ACC112 (cell line): ENCODE data around the gene COL23A1.

Source experiments
- H2AFZ ChIP-seq: fragments of 200-600 bp; sonication (generic); one replicate; pipeline ENCODE4 v1.6.0; 2017; ENCODE audit warnings: antibody characterized with exemption, low read length; ENCODE audit not compliant: unreplicated experiment
- H3K27ac ChIP-seq: fragments of 200-600 bp; sonication (generic); 2 replicates; pipeline ENCODE4 v1.5.1; 2014; ENCODE audit warnings: low read depth, mild to moderate bottlenecking, antibody characterized with exemption, low read length, moderate library complexity
- H3K27me3 ChIP-seq: fragments of 200-600 bp; sonication (generic); 2 replicates; pipeline ENCODE4 v1.6.1; 2014; ENCODE audit warnings: mild to moderate bottlenecking, antibody characterized with exemption, low read length, moderate library complexity, mixed read lengths; ENCODE audit not compliant: insufficient read depth
- H3K36me3 ChIP-seq: fragments of 200-600 bp; sonication (generic); 2 replicates; pipeline ENCODE4 v1.6.1; 2016; ENCODE audit warnings: mild to moderate bottlenecking, antibody characterized with exemption, low read length, moderate library complexity, mixed read lengths; ENCODE audit not compliant: insufficient read depth
- H3K4me1 ChIP-seq: fragments of 200-600 bp; sonication (generic); one replicate; pipeline ENCODE4 v1.6.1; 2016; ENCODE audit warnings: low read length, mixed read lengths; ENCODE audit not compliant: insufficient read depth, unreplicated experiment, control insufficient read depth
- H3K4me3 ChIP-seq: fragments of 200-600 bp; sonication (generic); 2 replicates; pipeline ENCODE4 v1.5.1; 2014; ENCODE audit warnings: mild to moderate bottlenecking, low read depth, low read length
- H3K79me2 ChIP-seq: fragments of 200-600 bp; sonication (generic); one replicate; pipeline ENCODE4 v1.6.0; 2016; ENCODE audit warnings: low read length; ENCODE audit not compliant: control insufficient read depth, unreplicated experiment, insufficient read depth

COL23A1 gene

DNA sequence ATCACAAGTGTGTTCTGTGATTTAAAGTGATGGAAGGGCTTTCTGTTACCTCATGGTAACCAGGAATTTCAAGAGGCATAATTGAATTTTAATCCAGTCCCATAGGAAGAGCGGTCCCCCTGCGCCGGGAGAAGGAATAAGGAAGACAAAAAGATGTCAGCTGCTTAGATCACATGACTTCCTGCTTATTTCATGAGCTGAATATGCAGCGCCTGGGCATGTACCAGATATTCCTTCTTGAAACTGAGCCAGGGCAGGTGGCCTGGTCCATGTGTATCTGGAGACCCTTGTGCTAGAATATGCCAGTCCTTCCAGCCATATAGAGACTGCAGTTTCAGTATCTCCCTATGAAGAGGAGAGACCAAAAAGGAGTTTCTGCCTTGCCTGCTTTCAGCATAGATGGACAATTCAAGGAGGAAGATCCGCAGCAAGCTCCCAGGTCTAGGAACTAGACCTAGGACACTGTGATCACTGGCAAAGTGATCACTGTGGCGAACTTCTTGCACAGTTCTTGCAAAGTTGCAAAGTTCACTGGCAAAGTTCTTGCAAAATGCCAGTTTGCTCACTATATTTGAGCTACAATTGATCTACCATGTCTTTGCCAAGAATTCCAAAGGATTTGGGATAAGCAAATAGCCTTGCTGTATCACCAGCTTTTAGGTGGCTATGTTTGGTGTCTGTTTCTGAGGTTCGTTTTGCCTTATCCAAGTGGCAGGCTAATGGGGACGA is 254.7 kb downstream of the COL23A1 start:
- Histone ChIP-seq H3K4me3 (no peak overlapping the region), H3K27me3 (peaks cover 30% of the 10 kb centered on the region), H2AFZ (no peak overlapping the region), H3K36me3 (no peaks in the 10 kb centered on the region), H3K79me2 (no peaks in the 10 kb centered on the region), H3K4me1 (no peaks in the 10 kb centered on the region), H3K27ac (no peak overlapping the region)

DNA sequence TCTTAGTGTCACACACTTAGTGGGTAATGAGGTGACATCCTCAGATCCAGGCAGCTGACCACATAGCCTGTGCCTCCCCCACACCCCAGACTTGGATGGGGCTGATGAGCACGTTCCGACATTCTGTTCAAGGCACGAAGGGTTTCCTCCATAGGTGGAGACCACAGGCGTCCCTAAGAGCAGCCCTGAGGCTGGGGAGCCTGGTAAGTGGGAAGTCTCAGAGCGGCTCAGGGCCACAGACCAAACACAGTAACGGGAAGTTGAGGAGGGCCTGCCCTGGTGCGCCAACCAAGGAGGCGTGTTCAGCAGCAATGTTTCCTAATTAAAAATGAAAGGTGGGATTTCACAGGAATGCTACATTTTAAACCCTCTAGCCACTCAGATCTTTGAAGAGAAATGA is 255.3 kb downstream of the COL23A1 start:
- no peaks in the 10 kb centered on the region for H3K79me2 ChIP-seq
- H2AFZ ChIP-seq, result no peak overlapping the region
- H3K36me3 ChIP-seq, result no peaks in the 10 kb centered on the region
- peaks cover 29% of the 10 kb centered on the region for H3K27me3 ChIP-seq
- no peak overlapping the region for H3K4me3 ChIP-seq
- H3K27ac ChIP-seq, result no peak overlapping the region
- no peaks in the 10 kb centered on the region for H3K4me1 ChIP-seq

DNA sequence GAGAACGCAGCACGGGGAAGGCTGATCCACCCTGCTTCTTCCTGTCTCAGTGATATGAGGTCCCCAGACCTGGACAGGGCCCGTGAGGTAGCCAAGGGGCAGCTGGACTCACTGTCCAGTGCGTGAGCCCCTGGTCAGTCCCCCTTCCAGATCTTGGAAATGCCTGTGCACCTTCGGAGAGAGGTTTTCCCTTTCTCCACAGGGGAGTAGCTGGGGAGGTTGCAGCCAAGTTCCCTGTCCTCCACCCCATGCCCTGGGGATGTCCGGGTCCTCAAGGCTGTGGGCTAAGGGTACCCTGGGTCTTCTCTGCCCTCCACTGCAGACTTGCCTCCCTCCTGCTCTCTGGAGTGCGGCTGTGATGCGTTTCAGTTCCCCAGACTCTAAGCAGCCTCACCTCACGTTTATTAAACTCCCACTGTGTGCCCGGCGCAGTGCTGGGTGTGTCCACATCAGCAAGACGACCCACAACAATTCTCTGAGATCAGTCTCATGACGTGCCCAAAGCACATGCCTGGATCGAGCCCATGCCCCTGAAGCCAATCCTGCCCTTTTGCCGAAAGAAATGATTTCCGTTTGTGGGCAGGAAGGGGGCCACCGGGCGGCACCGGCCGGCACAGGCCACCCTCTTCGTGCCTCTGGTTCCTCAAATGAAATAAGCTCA is 256.2 kb downstream of the COL23A1 start:
- H3K4me3 ChIP-seq, result no peak overlapping the region
- no peak overlapping the region for H2AFZ ChIP-seq
- H3K79me2 ChIP-seq, result no peaks in the 10 kb centered on the region
- peaks cover 20% of the 10 kb centered on the region for H3K27me3 ChIP-seq
- no peak overlapping the region for H3K27ac ChIP-seq
- no peaks in the 10 kb centered on the region for H3K4me1 ChIP-seq
- H3K36me3 ChIP-seq, result no peaks in the 10 kb centered on the region

DNA sequence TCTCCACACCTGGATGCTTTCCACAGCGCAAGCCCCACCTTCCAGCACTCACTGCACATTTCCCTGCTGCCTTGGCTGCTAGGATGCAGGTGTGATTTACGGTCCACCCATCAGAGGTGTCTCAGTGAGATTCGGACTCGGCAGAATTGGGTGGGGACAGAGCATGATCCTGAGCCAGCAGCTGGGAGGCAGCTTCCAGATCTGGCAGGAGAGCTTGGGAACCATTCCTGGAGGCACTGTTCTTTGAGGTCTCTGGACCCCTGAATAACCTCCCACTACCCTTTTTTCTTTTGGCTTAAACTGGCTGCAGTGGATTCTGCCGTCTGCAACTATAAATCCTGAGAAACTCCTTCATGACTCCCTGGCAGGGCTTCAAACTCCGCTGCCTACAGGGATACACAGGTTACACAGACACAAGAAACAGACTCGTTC is 258.0 kb downstream of the COL23A1 start:
- Histone ChIP-seq H2AFZ (no peak overlapping the region), H3K4me3 (no peak overlapping the region), H3K27ac (no peak overlapping the region), H3K36me3 (no peaks in the 10 kb centered on the region), H3K27me3 (peaks cover 13% of the 10 kb centered on the region), H3K4me1 (no peaks in the 10 kb centered on the region), H3K79me2 (no peaks in the 10 kb centered on the region)

DNA sequence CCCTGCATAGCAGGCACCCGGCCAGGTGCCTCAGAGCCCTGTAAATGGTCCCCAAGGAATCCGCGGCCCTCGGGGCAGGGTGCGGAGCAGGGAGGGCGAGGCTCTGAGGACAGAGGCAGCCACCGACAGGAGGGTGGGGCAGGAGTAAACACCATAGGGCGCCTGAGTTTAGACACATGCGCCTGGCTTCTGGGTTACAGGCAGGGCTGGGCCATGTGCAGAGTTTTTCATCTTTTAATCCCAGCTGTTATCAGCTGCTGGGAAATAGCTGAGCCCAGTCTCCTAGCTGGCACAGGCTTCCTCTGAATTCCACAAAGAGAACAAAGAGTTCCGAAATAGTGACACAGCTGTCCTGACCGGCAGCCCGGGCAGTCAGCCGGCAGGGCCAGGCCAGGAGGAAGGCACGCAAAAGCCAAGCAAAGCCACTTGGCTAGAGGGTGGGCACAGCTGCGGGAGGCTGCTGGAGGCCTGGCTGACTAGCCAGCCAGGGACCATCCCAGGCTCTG is 258.6 kb downstream of the COL23A1 start:
- peaks cover 13% of the 10 kb centered on the region for H3K27me3 ChIP-seq
- H3K4me3 ChIP-seq, result no peak overlapping the region
- no peak overlapping the region for H3K27ac ChIP-seq
- H3K36me3 ChIP-seq, result no peaks in the 10 kb centered on the region
- no peak overlapping the region for H2AFZ ChIP-seq
- no peaks in the 10 kb centered on the region for H3K79me2 ChIP-seq
- H3K4me1 ChIP-seq, result no peaks in the 10 kb centered on the region

DNA sequence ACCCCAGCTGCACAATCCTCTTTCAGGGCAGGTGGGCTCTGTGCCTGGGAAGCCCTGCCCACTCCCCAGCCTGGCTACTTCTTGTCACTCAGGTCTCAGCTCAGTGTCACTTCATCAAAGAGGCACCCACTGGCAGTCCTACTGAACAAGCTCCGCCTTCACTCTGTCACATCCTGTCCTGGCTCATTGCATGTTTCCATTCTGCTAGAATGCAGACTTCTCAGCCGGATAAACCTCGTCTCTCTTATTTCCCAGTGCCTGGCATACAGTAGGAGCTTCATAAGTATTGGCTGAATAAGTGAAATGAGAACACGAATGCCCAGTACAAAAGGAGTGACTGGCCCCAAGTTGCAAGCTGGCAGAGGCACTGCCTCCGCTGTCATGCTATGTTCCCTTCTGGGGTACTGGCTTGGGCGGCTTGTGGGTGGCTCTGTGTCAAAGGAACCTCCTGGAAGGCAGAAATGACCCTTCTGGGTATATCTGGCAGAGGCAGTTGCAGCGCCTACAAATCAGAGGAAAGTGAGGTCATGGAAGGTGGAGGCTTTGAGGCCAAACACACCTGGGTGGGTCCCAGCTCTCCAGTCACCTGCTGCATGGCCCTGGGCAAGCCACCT is 259.3 kb downstream of the COL23A1 start:
- Histone ChIP-seq H3K4me3 (no peak overlapping the region), H3K4me1 (no peaks in the 10 kb centered on the region), H3K36me3 (no peaks in the 10 kb centered on the region), H3K27ac (no peak overlapping the region), H3K27me3 (peaks cover 16% of the 10 kb centered on the region), H2AFZ (no peak overlapping the region), H3K79me2 (no peaks in the 10 kb centered on the region)

DNA sequence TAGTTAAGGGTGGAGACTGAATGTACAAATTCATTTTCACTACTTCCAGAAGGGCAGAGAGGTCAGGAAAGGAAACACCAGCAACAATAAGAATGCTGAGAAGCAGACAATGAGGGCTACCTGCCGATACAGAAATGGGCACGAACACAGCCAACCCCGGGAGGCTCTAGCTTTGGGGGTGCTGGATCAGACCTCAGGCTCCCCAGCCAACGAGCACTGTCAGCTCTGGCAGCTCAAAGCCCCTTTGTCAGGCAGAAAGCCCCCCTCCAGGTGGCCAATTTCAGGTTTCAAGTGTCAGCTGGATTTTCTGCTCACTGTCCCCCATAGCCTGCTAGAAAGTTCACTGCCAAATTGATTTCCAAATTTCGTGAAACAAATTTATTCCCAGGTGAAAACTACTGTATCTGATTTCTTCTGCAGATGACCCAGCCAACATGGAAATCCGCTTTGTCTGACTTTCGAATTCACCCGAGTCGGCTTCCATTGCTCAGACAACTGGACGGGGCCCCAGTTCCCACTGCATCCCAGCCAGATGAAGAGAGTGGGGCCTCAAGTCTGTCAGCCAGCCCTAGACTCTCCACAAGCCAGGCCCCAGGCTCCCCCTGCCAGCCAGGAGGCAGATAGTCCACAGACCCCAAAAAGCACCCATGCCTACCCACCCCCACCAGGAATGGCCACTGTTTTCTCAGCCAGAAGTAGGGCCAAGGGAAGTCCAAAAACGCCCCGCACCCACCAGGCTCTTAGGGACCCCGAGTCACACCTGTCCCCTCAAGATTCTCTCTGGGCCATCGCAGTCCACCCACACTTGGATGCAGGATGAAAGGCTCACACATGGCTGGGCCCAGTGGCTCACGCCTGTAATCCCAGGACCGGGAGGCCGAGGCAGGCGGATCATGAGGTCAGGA is 261.1 kb downstream of the COL23A1 start:
- no peak overlapping the region for H3K27ac ChIP-seq
- no peak overlapping the region for H3K4me3 ChIP-seq
- H3K79me2 ChIP-seq, result no peaks in the 10 kb centered on the region
- peaks cover 27% of the 10 kb centered on the region for H3K27me3 ChIP-seq
- no peaks in the 10 kb centered on the region for H3K36me3 ChIP-seq
- H3K4me1 ChIP-seq, result no peaks in the 10 kb centered on the region
- no peak overlapping the region for H2AFZ ChIP-seq

DNA sequence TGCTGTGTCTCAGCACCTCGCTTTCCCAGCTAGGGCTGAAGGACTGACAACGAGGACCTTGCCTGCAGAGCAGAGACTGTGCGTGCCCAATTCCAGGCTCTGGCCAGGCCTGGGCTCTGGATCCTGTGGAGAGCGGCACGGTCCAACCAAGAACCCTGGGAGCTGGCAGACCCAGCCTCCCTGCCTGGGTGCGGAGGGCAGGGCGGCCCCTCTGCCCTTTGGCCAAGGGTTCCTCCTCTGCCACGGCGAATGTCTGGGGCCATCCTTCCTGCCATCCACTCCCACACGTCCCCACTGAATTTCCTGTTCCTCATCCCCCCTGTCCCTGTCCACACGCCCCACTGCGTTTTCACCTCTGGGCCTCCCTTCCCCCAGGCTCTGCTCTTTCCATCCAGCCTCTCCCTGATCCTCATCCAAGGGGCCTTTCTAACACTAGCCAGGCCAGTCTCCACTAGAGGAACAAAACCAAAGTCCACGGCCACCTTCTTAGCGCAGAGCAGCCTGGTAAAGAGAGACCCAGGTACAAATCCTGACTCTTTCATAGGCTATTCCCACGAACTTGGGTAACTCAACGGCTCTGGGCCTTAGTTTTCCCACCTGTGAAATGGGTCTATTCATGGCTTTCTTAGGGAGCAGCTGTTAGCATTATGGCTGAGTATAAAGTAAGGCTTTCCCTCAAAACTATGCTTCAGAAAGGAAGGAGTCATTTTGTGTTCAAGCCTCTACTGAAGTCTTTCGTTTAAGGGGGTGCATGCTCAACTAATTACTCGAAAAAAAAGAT is 262.1 kb downstream of the COL23A1 start:
- no peak overlapping the region for H2AFZ ChIP-seq
- no peak overlapping the region for H3K27ac ChIP-seq

DNA sequence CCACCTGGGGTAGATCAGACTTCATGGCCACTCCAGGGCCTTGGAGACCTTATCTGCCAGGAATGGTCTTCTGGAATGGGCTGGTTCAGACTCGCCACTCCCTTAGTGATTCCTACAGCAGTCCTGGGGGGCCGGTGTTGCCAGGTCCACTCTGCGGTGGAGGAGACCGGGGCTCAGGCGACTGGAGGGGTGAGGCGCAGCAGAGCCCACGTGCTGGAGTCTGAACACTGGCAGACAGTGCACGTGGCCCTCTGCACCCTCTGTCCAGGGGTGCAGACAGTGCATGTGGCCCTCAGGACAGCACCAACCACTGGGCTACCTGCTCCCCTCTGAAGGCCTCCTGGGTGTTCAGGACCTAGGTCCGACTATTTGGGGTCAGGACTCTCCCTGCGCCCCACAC is 262.7 kb downstream of the COL23A1 start:
- no peaks in the 10 kb centered on the region for H3K4me1 ChIP-seq
- H3K27ac ChIP-seq, result no peak overlapping the region
- H3K79me2 ChIP-seq, result no peaks in the 10 kb centered on the region
- peaks cover 30% of the 10 kb centered on the region for H3K27me3 ChIP-seq
- no peaks in the 10 kb centered on the region for H3K36me3 ChIP-seq
- no peak overlapping the region for H2AFZ ChIP-seq
- no peak overlapping the region for H3K4me3 ChIP-seq

More for the DNA sequence above, 262.1 kb downstream of the COL23A1 start:
- H3K4me1 ChIP-seq, result no peaks in the 10 kb centered on the region
- H3K79me2 ChIP-seq, result no peaks in the 10 kb centered on the region
- no peaks in the 10 kb centered on the region for H3K36me3 ChIP-seq
- no peak overlapping the region for H3K4me3 ChIP-seq
- peaks cover 30% of the 10 kb centered on the region for H3K27me3 ChIP-seq

DNA sequence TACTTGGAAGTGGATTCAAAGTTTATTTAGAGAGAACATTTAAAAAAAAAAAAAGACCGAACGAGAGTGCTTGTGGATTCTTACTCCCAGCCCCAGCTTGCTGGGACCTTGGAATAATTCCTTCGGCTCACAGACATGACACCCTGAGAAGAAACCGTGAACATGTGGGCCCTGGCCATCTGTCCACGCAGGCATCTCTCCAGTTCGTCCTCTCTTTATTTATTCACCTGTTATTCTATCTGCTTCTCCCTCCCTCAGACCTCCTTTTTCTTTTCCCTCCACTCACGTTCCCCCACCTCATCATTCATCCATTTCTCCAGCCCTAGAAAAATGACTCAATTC is 263.8 kb downstream of the COL23A1 start:
- no peaks in the 10 kb centered on the region for H3K4me1 ChIP-seq
- no peak overlapping the region for H3K27ac ChIP-seq
- H3K27me3 ChIP-seq, result peaks cover 30% of the 10 kb centered on the region
- no peaks in the 10 kb centered on the region for H3K36me3 ChIP-seq
- H2AFZ ChIP-seq, result no peak overlapping the region
- H3K4me3 ChIP-seq, result no peak overlapping the region
- no peaks in the 10 kb centered on the region for H3K79me2 ChIP-seq
